Astrocyte (in vitro differentiated cells and primary cell): Measurements from ENCODE around the gene LRMDA.

Experiments
- CTCF ChIP-seq: IDR thresholded peaks from 2 replicates; pipeline ENCODE4 v1.5.1; 2011; ENCODE audit warnings: low read depth, mild to moderate bottlenecking, inconsistent platforms, low read length, moderate library complexity; ENCODE audit not compliant: insufficient read depth
- EZH2 ChIP-seq: IDR thresholded peaks from 2 replicates; pipeline ENCODE4 v1.6.1; 2012; ENCODE audit warnings: mild to moderate bottlenecking, low read length, inconsistent platforms; ENCODE audit not compliant: insufficient read depth

DNA sequence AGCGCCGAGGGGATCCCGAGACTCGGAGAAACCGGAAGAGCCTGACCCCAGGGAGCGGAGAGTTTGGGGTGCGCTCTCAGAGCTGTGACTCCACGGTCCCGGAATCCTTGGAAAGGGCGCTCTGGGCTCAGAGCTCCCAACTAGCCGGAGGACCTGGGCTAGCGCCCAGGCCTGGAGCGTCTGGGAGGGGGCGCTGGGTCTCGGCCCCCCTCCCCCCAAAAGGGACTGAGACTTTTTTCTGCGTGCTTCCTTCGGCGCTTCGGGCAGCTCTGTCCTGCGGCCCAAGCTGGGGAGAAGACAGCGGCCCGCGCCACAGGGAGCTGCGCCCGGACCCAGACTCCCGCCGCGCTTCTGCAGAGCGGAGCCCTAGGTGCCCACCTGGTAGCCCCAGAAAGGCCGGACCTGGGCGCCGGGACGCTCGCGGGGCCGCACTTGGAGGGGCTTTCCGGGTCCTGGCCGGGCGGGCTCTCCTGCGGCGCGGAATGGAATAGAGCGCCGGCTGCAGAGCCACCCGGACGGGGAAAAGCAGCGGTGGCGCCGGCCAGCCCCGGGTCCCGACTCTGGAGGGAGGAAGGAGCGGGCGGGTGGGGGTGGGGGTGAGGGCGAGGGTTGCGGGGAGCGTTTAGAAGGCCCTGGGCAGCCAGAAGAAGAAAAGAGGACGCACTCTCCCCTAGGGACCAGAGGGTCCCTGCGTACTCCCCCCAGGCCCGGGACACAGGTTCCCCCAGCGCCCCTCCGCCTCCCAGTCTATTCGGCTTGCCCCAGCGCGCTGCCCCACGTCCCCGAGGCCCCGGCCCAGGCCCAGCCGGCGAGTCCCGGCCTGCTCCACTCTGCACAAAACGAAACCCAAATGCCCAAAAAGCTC lies 34.6 kb upstream of the LRMDA start:
- TF ChIP-seq CTCF (no peak), EZH2 (no peak)
